Astrocyte of the hippocampus (primary cell): Measurements from ENCODE around the gene IKBIP.
"Not testable (repeated sequence)": the region's sequence is repeated elsewhere in the genome, so short reads cannot be mapped to it uniquely, and the experiment has no call there.

Source experiments
- DNase-seq: peaks from one replicate; pipeline ENCODE4 v3.0.0; 2011; ENCODE audit warnings: low read depth, low spot score

Gene IKBIP

GRCh38 chr12:98578392-98578791 lies 66.2 kb downstream of the IKBIP start:
- no peak for DNase-seq

- not testable (repeated sequence) for DNase-seq
These were observed 67.8 kb downstream of the IKBIP start for GRCh38 chr12:98576795-98577194.

DNA sequence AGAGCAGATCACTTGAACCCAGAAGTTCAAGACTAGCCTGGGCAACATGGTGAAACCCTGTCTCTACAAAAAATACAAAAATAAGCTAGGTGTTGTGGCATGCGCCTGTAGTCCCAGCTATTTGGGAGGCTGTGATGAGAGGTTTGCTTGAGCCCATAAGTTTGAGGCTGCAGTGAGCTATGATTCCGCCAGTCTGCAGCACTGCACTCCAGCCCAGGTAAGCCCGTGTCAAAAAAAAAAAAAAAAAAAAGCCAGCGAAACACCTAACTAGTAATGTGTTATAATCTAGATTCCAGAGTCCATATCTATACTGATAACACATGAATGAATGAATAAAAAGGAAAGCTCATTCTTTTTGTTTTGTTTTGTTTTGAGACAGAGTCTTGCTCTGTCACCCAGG lies 69.6 kb downstream of the IKBIP start:
- DNase-seq, result no peak
